HG03342 (cell line): ENCODE measurements around the gene GM2A.
"Not testable (repeated sequence)": the region's sequence is repeated elsewhere in the genome, so short reads cannot be mapped to it uniquely, and the experiment has no call there.

Experiments
- ATAC-seq: cut with Tn5 transposase; IDR thresholded peaks from one replicate; pipeline ENCODE4 v1.9.1; 2021; ENCODE audit warnings: mild to moderate bottlenecking, moderate library complexity; ENCODE audit not compliant: unreplicated experiment

GM2A gene

GRCh38 chr5:151227918-151228447, 25.0 kb upstream of the GM2A start:
- no peak for ATAC-seq

- no peak for ATAC-seq
Measured at GRCh38 chr5:151228986-151229385, 24.0 kb upstream of the GM2A start.

GRCh38 chr5:151230048-151230680, 22.8 kb upstream of the GM2A start:
- ATAC-seq = no peak

- ATAC-seq = no peak
Measured at GRCh38 chr5:151231359-151231758, 21.6 kb upstream of the GM2A start.

- ATAC-seq = peak; percentile 59
Measured at GRCh38 chr5:151233616-151234085, 19.3 kb upstream of the GM2A start.

- ATAC-seq = peak; percentile 69
Measured at GRCh38 chr5:151234476-151235238, 18.3 kb upstream of the GM2A start.

- ATAC-seq = not testable (repeated sequence)
Measured at GRCh38 chr5:151235239-151235571, 17.8 kb upstream of the GM2A start.

GRCh38 chr5:151236888-151237287, 16.1 kb upstream of the GM2A start:
- ATAC-seq = no peak

GRCh38 chr5:151237685-151238084, 15.3 kb upstream of the GM2A start:
- ATAC-seq = no peak

GRCh38 chr5:151238303-151238741, 14.7 kb upstream of the GM2A start:
- ATAC-seq = peak; percentile 36

GRCh38 chr5:151239237-151239861, 13.6 kb upstream of the GM2A start:
- ATAC-seq = peak; percentile 44

GRCh38 chr5:151240268-151240835, 12.6 kb upstream of the GM2A start:
- not testable (repeated sequence) for ATAC-seq

GRCh38 chr5:151240924-151241635, 11.9 kb upstream of the GM2A start:
- ATAC-seq = no peak

- no peak for ATAC-seq
Measured at GRCh38 chr5:151243127-151243526, 9.9 kb upstream of the GM2A start.

- ATAC-seq = no peak
Measured at GRCh38 chr5:151243564-151243963, 9.4 kb upstream of the GM2A start.

- ATAC-seq = no peak
Measured at GRCh38 chr5:151244206-151244605, 8.8 kb upstream of the GM2A start.

- no peak for ATAC-seq
Measured at GRCh38 chr5:151245680-151246219, 7.2 kb upstream of the GM2A start.

GRCh38 chr5:151248651-151249050, 4.3 kb upstream of the GM2A start:
- no peak for ATAC-seq

GRCh38 chr5:151249281-151249680, 3.7 kb upstream of the GM2A start:
- ATAC-seq = no peak

GRCh38 chr5:151250346-151251000, 2.5 kb upstream of the GM2A start:
- ATAC-seq = no peak
